OCI-LY3 (cell line): ENCODE results near the gene ADGRL4.

Experiments used
- EZH2phosphoT487 ChIP-seq: fragments of 200-600 bp; shearing (Covaris generic); IDR thresholded peaks from 2 replicates; pipeline ENCODE4 v1.6.1; 2018; ENCODE audit warnings: antibody characterized with exemption, mixed run types, low read depth
- TF ChIP-seq, protein P1 (sequence below): fragments of 200-600, 300-600 bp; sonication (generic); IDR thresholded peaks from 2 replicates; pipeline ENCODE4 v1.5.1; 2014; ENCODE audit warnings: antibody characterized with exemption, low read length, low read depth

DNA sequence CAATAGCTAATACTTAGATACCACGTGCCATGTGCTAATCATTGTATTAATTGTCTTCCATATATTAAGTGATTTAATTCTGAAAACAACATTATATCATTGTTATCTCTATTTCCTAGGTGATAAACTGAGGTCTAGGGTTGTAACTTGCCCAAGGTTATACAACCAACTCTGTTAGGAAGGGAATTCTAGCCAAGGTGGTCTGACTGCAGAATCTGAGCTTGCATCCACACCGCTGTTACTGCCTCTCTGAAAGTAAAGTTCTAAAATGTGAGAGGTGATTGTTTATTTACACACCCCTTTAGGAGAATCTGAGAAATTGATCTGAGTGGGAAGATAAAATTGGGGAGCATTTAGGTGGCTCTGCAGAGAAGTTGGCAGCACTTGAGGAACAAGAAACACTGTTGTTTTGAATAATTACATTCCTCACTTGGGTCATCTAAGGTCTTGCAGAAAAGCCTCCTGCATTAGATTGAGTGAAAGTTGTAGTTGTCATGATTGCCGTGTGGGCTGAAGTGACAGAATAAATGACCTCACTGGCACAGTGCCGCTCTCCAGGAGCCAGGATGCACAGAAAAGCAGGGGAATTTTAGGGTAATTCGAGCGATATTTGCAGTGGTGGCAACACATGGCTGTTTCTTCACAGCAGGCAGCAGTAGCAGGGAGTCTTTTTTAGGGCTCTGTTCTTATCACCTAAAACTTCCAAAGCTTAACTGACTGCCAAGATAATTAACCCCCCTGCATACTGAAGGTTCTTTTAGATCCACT, 121.7 kb downstream of the ADGRL4 start:
- TF ChIP-seq EZH2phosphoT487: no peak
- TF ChIP-seq, protein P1, sequence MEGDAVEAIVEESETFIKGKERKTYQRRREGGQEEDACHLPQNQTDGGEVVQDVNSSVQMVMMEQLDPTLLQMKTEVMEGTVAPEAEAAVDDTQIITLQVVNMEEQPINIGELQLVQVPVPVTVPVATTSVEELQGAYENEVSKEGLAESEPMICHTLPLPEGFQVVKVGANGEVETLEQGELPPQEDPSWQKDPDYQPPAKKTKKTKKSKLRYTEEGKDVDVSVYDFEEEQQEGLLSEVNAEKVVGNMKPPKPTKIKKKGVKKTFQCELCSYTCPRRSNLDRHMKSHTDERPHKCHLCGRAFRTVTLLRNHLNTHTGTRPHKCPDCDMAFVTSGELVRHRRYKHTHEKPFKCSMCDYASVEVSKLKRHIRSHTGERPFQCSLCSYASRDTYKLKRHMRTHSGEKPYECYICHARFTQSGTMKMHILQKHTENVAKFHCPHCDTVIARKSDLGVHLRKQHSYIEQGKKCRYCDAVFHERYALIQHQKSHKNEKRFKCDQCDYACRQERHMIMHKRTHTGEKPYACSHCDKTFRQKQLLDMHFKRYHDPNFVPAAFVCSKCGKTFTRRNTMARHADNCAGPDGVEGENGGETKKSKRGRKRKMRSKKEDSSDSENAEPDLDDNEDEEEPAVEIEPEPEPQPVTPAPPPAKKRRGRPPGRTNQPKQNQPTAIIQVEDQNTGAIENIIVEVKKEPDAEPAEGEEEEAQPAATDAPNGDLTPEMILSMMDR: no peak
